ENCODE results near the gene FAM20C. TPM values are rescaled to one million over a fixed set of nuclear protein-coding genes. Genes with fewer than 3 reads are reported as not detected.

Gene FAM20C
- total RNA-seq, 2 donors from 2014 or later, result 13.7 to 19.9 TPM

DNA sequence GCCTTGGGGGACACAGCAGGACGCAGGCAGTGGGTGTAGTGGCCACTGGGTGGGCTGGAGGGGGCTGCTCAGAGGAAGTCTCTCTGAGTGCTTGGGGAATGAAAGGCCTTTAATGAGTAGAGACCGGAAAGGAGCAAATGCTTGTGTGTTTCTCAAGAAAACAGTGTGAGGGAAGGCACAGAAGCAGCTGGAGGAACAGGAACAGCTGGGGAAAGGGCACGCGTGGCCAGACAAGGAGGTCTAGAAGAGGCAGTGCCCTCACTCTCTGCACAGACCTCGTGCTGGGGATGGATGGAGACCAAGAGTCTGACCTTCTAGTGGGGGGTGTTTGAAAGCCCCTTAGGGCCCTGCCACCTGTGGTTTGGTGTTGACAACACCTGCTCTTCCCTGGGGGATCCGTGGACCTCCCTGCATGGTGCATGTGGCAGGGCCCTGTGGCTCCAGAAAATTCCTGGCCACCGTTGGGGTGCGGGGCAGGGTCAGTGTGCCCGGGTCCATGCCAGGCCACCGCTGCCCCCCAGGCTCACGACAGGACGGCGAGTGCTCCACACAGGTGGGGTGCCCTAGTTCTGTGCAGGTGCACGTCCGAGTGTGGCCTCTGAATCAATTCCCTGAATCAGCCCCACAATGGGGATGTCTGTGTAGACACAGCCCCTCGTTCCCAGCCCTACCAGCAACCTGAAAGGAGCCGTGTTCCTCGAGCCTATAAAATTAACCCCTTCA is 25.9 kb upstream of the FAM20C start:
- H3K4me3 ChIP-seq, result no peak overlapping the region
- no peak for DNase-seq (ENCODE audit: low spot score)

DNA sequence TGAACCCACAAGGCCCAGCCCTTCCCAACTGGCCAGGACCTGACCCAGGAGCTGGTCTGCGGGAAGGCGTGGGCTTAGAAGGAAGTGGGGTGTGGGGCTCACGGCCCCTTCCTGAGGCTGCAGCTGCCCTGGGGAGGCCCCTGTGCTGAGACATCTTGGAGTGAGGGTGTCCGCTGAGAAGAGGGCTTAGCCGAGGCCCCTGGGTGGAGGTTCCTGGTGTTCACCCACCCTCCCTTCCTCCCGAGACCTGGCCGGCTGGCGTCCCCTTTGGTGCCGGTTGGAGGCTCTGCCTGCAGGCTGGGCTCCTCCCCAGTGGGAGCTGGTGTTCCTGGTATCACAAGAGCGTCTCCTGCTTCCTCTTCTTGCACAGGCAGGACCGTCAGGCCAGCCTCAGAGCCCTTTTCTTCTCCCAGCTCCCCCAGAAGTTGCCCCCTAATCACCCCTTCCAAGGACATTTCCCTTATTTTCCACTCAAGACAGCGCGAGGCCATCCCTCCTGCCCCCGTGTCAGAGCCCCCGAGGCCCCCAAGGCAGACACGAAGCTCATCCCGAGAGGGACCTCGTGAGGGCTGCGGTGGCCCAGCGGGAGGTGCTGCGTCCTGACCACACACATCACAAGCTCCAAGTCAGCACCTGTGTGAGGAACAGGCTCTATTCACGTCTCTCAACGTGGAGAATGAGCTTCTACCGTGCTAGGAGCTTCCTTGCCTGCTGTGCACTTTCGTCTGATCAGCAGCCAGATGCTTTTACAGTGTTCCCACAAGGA is 25.1 kb upstream of the FAM20C start:
- Histone ChIP-seq H3K4me3 (no peak overlapping the region), H3K27ac (no peak overlapping the region)

More for the DNA sequence above, 25.9 kb upstream of the FAM20C start:
- Histone ChIP-seq H3K36me3 (no peaks in the 10 kb centered on the region), H3K27me3 (no peaks in the 10 kb centered on the region), H3K4me1 (peaks cover 0 to 12% of the 10 kb centered on the region in 2 donors), H3K27ac (no peak overlapping the region), H3K9me3 (no peaks in the 10 kb centered on the region)
- TF ChIP-seq, protein P1, sequence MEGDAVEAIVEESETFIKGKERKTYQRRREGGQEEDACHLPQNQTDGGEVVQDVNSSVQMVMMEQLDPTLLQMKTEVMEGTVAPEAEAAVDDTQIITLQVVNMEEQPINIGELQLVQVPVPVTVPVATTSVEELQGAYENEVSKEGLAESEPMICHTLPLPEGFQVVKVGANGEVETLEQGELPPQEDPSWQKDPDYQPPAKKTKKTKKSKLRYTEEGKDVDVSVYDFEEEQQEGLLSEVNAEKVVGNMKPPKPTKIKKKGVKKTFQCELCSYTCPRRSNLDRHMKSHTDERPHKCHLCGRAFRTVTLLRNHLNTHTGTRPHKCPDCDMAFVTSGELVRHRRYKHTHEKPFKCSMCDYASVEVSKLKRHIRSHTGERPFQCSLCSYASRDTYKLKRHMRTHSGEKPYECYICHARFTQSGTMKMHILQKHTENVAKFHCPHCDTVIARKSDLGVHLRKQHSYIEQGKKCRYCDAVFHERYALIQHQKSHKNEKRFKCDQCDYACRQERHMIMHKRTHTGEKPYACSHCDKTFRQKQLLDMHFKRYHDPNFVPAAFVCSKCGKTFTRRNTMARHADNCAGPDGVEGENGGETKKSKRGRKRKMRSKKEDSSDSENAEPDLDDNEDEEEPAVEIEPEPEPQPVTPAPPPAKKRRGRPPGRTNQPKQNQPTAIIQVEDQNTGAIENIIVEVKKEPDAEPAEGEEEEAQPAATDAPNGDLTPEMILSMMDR (IDR thresholded peaks at IDR 0.05), result no peak

DNA sequence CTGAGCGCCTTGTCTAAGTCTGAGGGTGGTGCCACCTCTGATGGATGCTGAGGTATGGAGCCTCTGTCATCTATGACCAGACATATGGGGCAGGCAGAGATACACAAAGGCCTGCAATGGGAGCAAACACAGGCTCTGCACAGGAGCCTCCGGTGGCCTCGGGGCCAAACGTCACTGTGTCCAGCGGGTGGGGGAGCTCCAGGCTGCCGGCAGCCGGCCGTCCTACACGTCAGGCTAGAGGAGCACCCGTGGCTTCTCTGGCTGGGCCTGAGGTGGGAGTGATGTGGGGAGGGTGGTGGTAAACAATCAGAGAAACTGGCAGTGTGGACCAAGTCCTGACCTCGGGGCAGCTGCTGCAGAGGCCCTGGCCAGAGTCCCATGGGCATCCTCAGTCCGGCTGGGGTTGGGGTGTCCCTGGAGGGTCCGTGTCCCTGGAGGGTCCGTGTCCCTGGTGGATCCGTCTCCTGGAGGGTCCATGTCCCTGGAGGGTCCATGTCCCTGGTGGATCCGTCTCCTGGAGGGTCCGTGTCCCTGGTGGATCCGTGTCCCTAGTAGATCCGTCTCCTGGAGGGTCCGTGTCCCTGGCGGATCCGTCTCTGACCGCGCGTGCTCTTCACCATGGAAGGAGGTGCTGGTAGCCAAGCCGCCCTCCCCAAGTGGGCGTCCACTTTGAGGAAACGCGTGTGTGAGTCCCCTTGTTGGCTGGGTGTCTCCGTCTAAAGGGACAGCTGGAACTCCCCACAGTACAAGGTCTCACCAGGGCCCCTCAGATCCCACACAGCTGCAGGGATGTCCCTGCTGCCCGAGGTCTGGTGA is 24.2 kb upstream of the FAM20C start:
- no peak overlapping the region for H3K27ac ChIP-seq
- H3K9me3 ChIP-seq, result no peaks in the 10 kb centered on the region
- peaks cover 0 to 2% of the 10 kb centered on the region in 2 donors for H3K4me1 ChIP-seq
- no peaks in the 10 kb centered on the region for H3K36me3 ChIP-seq
- no peak overlapping the region for H3K4me3 ChIP-seq
- H3K27me3 ChIP-seq, result no peaks in the 10 kb centered on the region
- TF ChIP-seq, protein P1 (IDR thresholded peaks at IDR 0.05), result no peak
- no peak for DNase-seq (ENCODE audit: low spot score)

More for the DNA sequence above, 25.1 kb upstream of the FAM20C start:
- TF ChIP-seq, protein P1 (IDR thresholded peaks at IDR 0.05), result no peak
- Histone ChIP-seq H3K36me3 (no peaks in the 10 kb centered on the region), H3K27me3 (no peaks in the 10 kb centered on the region), H3K4me1 (peaks cover 0 to 11% of the 10 kb centered on the region in 2 donors), H3K9me3 (no peaks in the 10 kb centered on the region)
- no peak for DNase-seq (ENCODE audit: low spot score)

DNA sequence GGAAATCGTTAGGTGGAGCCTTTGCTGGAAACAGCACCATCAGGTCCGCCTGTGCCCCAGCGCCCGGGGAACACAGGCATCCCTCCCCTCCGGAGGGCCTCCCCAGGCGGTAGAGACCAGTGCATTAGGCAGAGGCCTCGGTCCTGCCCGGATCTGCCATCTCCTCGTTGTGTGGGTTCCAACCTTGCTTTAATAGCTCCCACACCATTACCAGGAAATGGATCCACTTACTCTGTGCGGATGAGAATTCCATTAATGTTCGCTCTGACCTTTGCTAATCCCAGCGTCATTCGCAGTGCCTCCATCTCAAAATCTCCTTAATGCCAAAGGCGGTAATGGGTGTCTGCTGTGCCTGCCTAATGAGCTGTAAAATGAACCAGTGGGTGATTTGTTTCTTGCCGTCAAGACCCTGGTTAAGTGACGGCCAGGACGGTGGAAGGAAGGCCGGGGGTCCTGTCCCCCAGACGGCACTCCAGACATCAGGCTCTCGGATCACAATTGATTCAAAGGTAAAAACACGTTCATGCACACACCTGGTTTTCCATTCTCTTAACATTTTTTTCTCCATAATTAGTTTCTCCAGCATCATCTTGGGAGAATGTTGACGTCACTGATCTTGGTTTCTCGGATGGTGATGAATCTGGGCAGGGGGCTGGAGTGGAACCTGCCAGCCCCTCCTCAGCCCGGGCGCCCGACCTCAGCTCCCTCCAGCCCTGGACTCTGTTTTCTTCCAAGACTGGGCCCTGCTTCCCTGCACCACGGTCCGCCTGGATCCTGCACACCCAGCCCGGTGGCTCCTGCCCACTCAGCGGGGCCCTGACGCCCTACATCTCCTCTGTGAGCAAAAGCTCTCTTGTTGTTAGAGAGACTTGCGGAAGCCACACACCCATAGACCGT is 22.8 kb upstream of the FAM20C start:
- no peaks in the 10 kb centered on the region for H3K36me3 ChIP-seq
- no peak overlapping the region for H3K27ac ChIP-seq
- TF ChIP-seq, protein P1 (IDR thresholded peaks at IDR 0.05), result no peak
- no peaks in the 10 kb centered on the region for H3K27me3 ChIP-seq
- no peaks in the 10 kb centered on the region for H3K9me3 ChIP-seq
- H3K4me1 ChIP-seq, result peaks cover 0 to 2% of the 10 kb centered on the region in 2 donors
- DNase-seq (ENCODE audit: low spot score), result no peak
- H3K4me3 ChIP-seq, result no peak overlapping the region
